Measurements from ENCODE around the gene MAP4K4. TPM values are rescaled to one million over a fixed set of nuclear protein-coding genes. Genes with fewer than 3 reads are reported as not detected.
"Not testable (repeated sequence)": the region's sequence is repeated elsewhere in the genome, so short reads cannot be mapped to it uniquely, and the experiment has no call there.

The MAP4K4 gene
- total RNA-seq, 4 donors from 2014 or later: 14.2 to 65.2 (median 29.1) TPM

DNA sequence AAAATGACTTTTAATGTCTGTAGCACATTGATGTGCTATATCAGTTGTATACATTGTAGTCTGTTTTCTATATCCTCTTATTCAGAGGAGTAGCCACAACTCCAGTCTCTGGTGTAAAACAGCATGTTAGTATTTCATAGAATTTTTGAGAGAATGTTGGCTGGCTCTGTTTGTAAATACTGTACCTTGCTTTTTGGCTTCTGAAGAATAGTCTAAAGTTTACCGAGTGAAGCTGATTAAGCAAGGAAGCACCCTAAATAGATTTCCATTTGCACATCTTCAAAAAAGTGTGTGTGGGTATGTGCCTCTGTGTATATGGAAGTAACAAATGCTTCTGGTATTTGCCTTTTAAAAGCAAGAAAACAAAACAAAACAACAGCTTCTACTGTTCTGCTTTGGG lies 50.5 kb downstream of the MAP4K4 start:
- Histone ChIP-seq H3K27ac (no peak overlapping the region), H3K36me3 (no peaks in the 10 kb centered on the region)
- TF ChIP-seq, protein P1, sequence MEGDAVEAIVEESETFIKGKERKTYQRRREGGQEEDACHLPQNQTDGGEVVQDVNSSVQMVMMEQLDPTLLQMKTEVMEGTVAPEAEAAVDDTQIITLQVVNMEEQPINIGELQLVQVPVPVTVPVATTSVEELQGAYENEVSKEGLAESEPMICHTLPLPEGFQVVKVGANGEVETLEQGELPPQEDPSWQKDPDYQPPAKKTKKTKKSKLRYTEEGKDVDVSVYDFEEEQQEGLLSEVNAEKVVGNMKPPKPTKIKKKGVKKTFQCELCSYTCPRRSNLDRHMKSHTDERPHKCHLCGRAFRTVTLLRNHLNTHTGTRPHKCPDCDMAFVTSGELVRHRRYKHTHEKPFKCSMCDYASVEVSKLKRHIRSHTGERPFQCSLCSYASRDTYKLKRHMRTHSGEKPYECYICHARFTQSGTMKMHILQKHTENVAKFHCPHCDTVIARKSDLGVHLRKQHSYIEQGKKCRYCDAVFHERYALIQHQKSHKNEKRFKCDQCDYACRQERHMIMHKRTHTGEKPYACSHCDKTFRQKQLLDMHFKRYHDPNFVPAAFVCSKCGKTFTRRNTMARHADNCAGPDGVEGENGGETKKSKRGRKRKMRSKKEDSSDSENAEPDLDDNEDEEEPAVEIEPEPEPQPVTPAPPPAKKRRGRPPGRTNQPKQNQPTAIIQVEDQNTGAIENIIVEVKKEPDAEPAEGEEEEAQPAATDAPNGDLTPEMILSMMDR (IDR thresholded peaks at IDR 0.05): no peak
- TF ChIP-seq POLR2A (IDR thresholded peaks at IDR 0.05): no peak

DNA sequence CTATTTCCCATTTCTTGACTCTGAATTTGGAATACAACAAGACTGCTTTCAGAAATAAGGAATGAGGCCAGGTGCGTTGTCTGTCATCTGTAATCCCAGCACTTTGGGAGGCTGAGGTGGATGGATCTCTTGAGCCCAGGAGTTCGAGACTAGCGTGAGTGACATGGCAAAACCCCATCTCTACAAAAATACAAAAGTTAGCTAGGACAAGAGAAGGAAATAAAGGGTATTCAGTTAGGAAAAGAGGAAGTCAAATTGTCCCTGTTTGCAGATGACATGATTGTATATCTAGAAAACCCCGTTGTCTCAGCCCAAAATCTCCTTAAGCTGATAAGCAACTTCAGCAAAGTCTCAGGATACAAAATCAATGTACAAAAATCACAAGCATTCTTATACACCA lies 51.0 kb downstream of the MAP4K4 start:
- not testable (repeated sequence) for DNase-seq, H3K27me3 ChIP-seq, H3K4me3 ChIP-seq, H3K27ac ChIP-seq, H3K9me3 ChIP-seq, H3K36me3 ChIP-seq
- peaks cover 0 to 34% (median 19%) of the 10 kb centered on the region in 4 donors for H3K4me1 ChIP-seq

More for the DNA sequence above, 50.5 kb downstream of the MAP4K4 start:
- Histone ChIP-seq H3K27me3 (no peaks in the 10 kb centered on the region), H3K4me3 (no peak overlapping the region), H3K9me3 (no peaks in the 10 kb centered on the region), H3K4me1 (peaks cover 0 to 31% (median 16%) of the 10 kb centered on the region in 4 donors)
- DNase-seq: no peak

DNA sequence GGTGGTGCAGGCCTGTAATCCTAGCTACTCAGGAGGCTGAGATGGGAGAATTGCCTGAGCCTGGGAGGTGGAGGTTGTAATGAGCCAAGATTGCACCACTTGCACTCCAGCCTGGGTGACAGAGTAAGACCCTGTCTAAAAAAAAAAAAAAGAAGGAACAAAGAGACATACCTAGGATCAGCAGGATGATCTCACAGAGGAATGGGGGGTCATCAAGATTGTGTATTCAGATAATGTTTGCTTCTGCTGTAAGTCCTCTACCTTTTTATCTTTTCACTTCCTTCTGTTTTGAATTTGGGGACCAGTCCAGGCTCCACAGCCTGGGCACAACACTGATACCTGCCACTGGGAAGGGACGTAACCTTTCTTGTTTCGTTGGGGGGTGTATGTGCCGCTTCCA lies 53.2 kb downstream of the MAP4K4 start:
- H3K9me3 ChIP-seq: no peaks in the 10 kb centered on the region
- no peak overlapping the region for H3K27ac ChIP-seq
- H3K4me1 ChIP-seq: peaks cover 0 to 39% (median 21%) of the 10 kb centered on the region in 4 donors
- H3K4me3 ChIP-seq: no peak overlapping the region
- H3K36me3 ChIP-seq: no peaks in the 10 kb centered on the region
- DNase-seq: no peak
- no peaks in the 10 kb centered on the region for H3K27me3 ChIP-seq
- TF ChIP-seq, protein P1 (IDR thresholded peaks at IDR 0.05): no peak
- no peak for TF ChIP-seq POLR2A (IDR thresholded peaks at IDR 0.05)

GRCh38 chr2:101751276-101751815 lies 53.8 kb downstream of the MAP4K4 start:
- Histone ChIP-seq H3K4me1 (peaks cover 0 to 39% (median 21%) of the 10 kb centered on the region in 4 donors), H3K4me3 (no peak overlapping the region), H3K36me3 (no peaks in the 10 kb centered on the region), H3K27ac (peak overlapping the region in 2 of 4 donors; percentile 6 to 55), H3K27me3 (no peaks in the 10 kb centered on the region), H3K9me3 (no peaks in the 10 kb centered on the region)
- no peak for TF ChIP-seq POLR2A (IDR thresholded peaks at IDR 0.05)
- TF ChIP-seq, protein P1 (IDR thresholded peaks at IDR 0.05): no peak
- DNase-seq: no peak

- TF ChIP-seq, protein P1 (IDR thresholded peaks at IDR 0.05): no peak
- TF ChIP-seq POLR2A (IDR thresholded peaks at IDR 0.05): no peak
- peaks cover 0 to 37% (median 19%) of the 10 kb centered on the region in 4 donors for H3K4me1 ChIP-seq
- no peak overlapping the region for H3K4me3 ChIP-seq
- peak overlapping the region in 2 of 4 donors; percentile 6 to 55 for H3K27ac ChIP-seq
- H3K27me3 ChIP-seq: no peaks in the 10 kb centered on the region
- H3K9me3 ChIP-seq: no peaks in the 10 kb centered on the region
- peak in 2 of 3 donors; percentile 65 to 70 for DNase-seq
- H3K36me3 ChIP-seq: no peaks in the 10 kb centered on the region
Measured at GRCh38 chr2:101751875-101752619, 54.5 kb downstream of the MAP4K4 start.
